ENCODE results near the gene APLNR. TPM values are rescaled to one million over a fixed set of nuclear protein-coding genes. Genes with fewer than 3 reads are reported as not detected.

The APLNR gene
- total RNA-seq, 2 donors from 2014 or later: not detected

- H3K27ac Mint-ChIP-seq: no peak overlapping the region
- H3K4me3 Mint-ChIP-seq: no peak overlapping the region
- no peak for ATAC-seq
- H3K4me1 Mint-ChIP-seq: no peaks in the 10 kb centered on the region
- H3K27me3 Mint-ChIP-seq: peaks cover 44% of the 10 kb centered on the region
- DNase-seq: no peak
- no peaks in the 10 kb centered on the region for H3K9me3 ChIP-seq (ENCODE audit: control insufficient read depth, low read length, poor library complexity, severe bottlenecking)
- peaks cover 3% of the 10 kb centered on the region for H3K36me3 Mint-ChIP-seq (ENCODE audit: low read depth)
Measured at GRCh38 chr11:57202281-57202680, 34.8 kb downstream of the APLNR start.

DNA sequence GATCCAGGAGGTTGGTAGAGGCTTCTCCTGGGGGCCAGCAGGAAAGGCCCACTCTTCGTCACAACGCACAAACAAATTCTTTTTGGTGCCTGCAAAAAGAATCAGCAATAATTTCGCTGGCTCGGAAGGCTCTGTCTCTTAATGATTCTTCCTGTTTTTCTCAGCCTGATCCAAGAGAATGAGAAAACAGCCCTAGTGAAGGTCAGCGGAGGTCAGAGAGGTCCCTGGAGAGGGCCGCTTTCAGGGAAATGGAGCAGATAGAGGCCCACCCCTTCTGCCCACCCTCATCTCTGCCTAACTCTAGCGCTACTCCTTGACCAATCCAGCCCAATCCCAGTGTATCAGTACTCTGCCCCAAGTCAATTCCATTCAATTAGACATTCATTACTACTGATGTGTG lies 36.1 kb downstream of the APLNR start:
- Mint-ChIP-seq H3K27ac (no peak overlapping the region), H3K27me3 (peaks cover 38% of the 10 kb centered on the region), H3K36me3 (ENCODE audit: low read depth) (no peaks in the 10 kb centered on the region), H3K4me1 (no peaks in the 10 kb centered on the region), H3K4me3 (no peak overlapping the region)
- DNase-seq (no peak), ATAC-seq (no peak)
- H3K9me3 ChIP-seq (ENCODE audit: control insufficient read depth, low read length, poor library complexity, severe bottlenecking): no peaks in the 10 kb centered on the region

DNA sequence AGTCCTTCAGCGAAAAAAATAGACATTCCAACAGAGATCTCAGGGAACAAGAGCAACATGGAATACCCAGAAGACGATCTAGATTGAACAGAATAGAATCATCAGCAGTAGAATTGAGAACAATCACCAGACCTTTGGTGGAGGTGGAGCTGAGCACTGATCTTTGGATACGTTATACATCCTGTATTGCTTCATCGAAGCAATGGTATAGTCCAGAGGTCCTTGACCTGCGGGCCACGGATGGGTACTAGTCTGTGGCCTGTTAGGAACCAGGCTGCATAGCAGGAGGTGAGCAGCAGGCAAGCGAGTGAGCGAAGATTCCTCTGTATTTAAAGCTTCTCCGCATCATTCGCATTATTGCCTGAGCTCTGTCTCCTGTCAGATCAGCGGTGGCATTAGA lies 37.7 kb downstream of the APLNR start:
- no peak for ATAC-seq
- peaks cover 40% of the 10 kb centered on the region for H3K27me3 Mint-ChIP-seq

GRCh38 chr11:57197762-57198161 lies 39.3 kb downstream of the APLNR start:
- ATAC-seq: no peak
- no peaks in the 10 kb centered on the region for H3K4me1 Mint-ChIP-seq
- peaks cover 41% of the 10 kb centered on the region for H3K27me3 Mint-ChIP-seq
- H3K4me3 Mint-ChIP-seq: no peak overlapping the region
- DNase-seq: no peak
- no peaks in the 10 kb centered on the region for H3K9me3 ChIP-seq (ENCODE audit: control insufficient read depth, low read length, poor library complexity, severe bottlenecking)
- no peak overlapping the region for H3K27ac Mint-ChIP-seq
- peaks cover 3% of the 10 kb centered on the region for H3K36me3 Mint-ChIP-seq (ENCODE audit: low read depth)

More for the DNA sequence above, 37.7 kb downstream of the APLNR start:
- Mint-ChIP-seq H3K27ac (no peak overlapping the region), H3K36me3 (ENCODE audit: low read depth) (peaks cover 3% of the 10 kb centered on the region), H3K4me3 (no peak overlapping the region), H3K4me1 (no peaks in the 10 kb centered on the region)
- no peak for DNase-seq
- no peaks in the 10 kb centered on the region for H3K9me3 ChIP-seq (ENCODE audit: control insufficient read depth, low read length, poor library complexity, severe bottlenecking)

DNA sequence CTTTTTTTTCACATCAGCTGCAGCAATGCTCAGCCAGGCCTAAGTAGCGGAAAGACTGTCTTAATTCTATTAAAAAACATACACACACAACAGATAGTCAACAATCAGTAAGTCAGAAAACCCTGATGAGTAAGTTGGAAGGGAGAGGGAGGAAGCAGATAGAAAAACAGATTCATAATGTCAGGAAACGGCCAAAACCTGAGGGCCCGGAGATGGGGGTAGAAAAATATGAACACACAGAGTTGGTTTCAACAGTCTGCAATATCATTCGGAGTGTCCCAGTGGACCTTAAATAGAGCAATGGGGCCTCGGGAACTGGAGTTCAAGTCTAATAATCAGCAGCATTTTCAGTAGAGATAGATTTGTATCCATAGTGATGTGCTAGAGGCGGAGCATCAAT lies 40.5 kb downstream of the APLNR start:
- DNase-seq (no peak), ATAC-seq (no peak)
- H3K9me3 ChIP-seq (ENCODE audit: control insufficient read depth, low read length, poor library complexity, severe bottlenecking): no peaks in the 10 kb centered on the region
- peaks cover 3% of the 10 kb centered on the region for H3K36me3 Mint-ChIP-seq (ENCODE audit: low read depth)
- peaks cover 42% of the 10 kb centered on the region for H3K27me3 Mint-ChIP-seq
- no peaks in the 10 kb centered on the region for H3K4me1 Mint-ChIP-seq
- no peak overlapping the region for H3K4me3 Mint-ChIP-seq
- no peak overlapping the region for H3K27ac Mint-ChIP-seq

GRCh38 chr11:57192316-57192715 lies 44.7 kb downstream of the APLNR start:
- no peak overlapping the region for H3K4me3 Mint-ChIP-seq
- H3K9me3 ChIP-seq (ENCODE audit: control insufficient read depth, low read length, poor library complexity, severe bottlenecking): no peaks in the 10 kb centered on the region
- DNase-seq (no peak), ATAC-seq (no peak)
- H3K36me3 Mint-ChIP-seq (ENCODE audit: low read depth): peaks cover 3% of the 10 kb centered on the region
- no peaks in the 10 kb centered on the region for H3K4me1 Mint-ChIP-seq
- H3K27ac Mint-ChIP-seq: no peak overlapping the region
- peaks cover 49% of the 10 kb centered on the region for H3K27me3 Mint-ChIP-seq

DNA sequence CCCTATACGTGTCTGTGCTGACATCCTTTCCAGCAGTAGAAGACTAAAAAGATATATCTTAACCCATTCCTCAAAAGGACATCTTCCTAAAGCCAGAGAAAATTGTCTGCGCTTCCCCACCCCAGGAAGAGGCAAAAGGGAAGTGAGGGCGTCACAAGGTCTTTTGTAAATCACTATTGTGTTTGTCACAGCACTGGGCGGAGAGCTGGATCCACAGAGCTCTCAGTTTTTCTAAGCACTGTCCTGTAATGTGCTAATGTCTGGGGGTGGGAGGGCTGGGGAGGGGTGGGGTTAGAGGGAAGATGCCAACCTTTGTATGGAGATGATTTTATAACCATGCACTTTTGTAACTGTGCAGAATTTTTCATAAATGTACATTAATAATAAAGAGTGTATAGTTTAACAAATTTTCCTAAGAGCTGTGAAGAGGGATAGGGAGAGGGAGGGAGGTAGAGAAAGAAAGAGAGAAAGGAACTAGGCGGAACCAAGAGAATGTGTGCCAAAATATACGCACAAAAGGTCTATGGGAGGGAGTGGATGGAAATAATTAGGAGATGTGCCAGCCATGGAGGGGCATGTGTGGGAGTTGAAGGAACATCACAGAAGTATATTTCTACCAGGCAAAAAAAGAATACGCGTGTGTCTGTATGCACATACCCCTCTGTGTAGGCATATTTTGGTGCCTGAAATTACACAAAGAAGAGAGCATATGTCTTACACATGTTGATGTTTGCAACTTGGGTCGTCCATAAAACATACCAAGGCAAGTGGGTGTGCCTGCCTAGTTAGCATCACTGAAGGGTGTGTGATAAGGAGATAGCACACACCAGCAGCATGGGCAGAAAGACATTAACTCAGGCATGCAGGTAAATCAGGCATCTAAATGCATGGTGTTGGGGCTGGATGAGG lies 45.5 kb downstream of the APLNR start:
- no peak for DNase-seq
- ATAC-seq: no peak
- Mint-ChIP-seq H3K4me1 (no peaks in the 10 kb centered on the region), H3K27ac (no peak overlapping the region), H3K27me3 (peaks cover 48% of the 10 kb centered on the region), H3K36me3 (ENCODE audit: low read depth) (peaks cover 3% of the 10 kb centered on the region), H3K4me3 (no peak overlapping the region)
- no peaks in the 10 kb centered on the region for H3K9me3 ChIP-seq (ENCODE audit: control insufficient read depth, low read length, poor library complexity, severe bottlenecking)

GRCh38 chr11:57190548-57190947 lies 46.5 kb downstream of the APLNR start:
- H3K36me3 Mint-ChIP-seq (ENCODE audit: low read depth): peaks cover 3% of the 10 kb centered on the region
- no peak overlapping the region for H3K27ac Mint-ChIP-seq
- no peaks in the 10 kb centered on the region for H3K9me3 ChIP-seq (ENCODE audit: control insufficient read depth, low read length, poor library complexity, severe bottlenecking)
- ATAC-seq: no peak
- H3K27me3 Mint-ChIP-seq: peaks cover 37% of the 10 kb centered on the region
- H3K4me1 Mint-ChIP-seq: no peaks in the 10 kb centered on the region
- no peak overlapping the region for H3K4me3 Mint-ChIP-seq
- no peak for DNase-seq

Other genes starting within 250 kb of the APLNR start
- gene OR5AK2, start 248.3 kb downstream of the APLNR start, total RNA-seq: not detected
- gene LRRC55, start 55.3 kb downstream of the APLNR start, total RNA-seq: not detected
- gene TNKS1BP1, start 87.7 kb upstream of the APLNR start, total RNA-seq: 10 to 100 TPM in 1 of 2 donors, 1 to 10 TPM in 1; 8.7 to 16.2 TPM
- 10 to 100 TPM; 46.4 to 47.2 TPM for gene SSRP1, start 98.6 kb upstream of the APLNR start, total RNA-seq
- gene P2RX3, start 101.1 kb upstream of the APLNR start, total RNA-seq: not detected
- gene PRG3, start 143.9 kb upstream of the APLNR start, total RNA-seq: not detected
- under 1 TPM; 0.55 to 0.92 TPM for gene PRG2, start 153.4 kb upstream of the APLNR start, total RNA-seq
- 10 to 100 TPM; 12.1 to 13.8 TPM for gene SLC43A3, start 189.9 kb upstream of the APLNR start, total RNA-seq
- under 1 TPM in 1 of 2 donors, not detected in 1; 0.23 TPM for gene RTN4RL2, start 223.3 kb upstream of the APLNR start, total RNA-seq

Measured in T-helper 17 cell (primary cell).